ENCODE measurements around the gene WNT11. TPM values are rescaled to one million over a fixed set of nuclear protein-coding genes. Genes with fewer than 3 reads are reported as not detected.

Gene WNT11
- total RNA-seq, 6 experiments from 2014 or later, result 2.8 to 13.1 (median 5.5) TPM

DNA sequence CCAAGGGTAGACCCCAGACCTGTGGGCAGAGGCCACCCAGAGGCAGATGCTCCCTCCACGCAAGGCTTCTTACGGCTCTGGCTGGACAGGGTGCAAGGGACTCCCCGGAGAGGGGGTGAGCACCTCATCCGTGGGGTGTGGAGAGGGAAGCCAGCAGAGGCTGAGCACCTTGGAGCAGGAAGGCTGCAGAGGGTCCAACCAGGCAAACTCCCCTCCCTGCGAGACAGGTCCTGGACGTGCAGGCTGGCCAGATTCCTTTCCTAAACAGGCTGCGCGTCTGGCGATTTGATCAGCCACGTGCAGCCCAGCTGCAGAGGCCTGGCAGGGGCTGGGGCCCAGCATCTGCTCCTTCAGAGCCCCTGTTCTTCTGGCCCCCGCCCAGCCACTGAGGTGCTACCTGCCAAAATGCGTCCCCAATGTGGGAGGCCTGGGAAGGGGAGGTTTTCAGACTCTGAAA is 49.3 kb downstream of the WNT11 start:
- H3K4me3 ChIP-seq, result no peak overlapping the region
- H3K27me3 ChIP-seq, result no peaks in the 10 kb centered on the region
- no peaks in the 10 kb centered on the region for H3K9me3 ChIP-seq
- no peak overlapping the region for H3K27ac ChIP-seq
- H3K36me3 ChIP-seq, result no peaks in the 10 kb centered on the region
- TF ChIP-seq, protein P1, sequence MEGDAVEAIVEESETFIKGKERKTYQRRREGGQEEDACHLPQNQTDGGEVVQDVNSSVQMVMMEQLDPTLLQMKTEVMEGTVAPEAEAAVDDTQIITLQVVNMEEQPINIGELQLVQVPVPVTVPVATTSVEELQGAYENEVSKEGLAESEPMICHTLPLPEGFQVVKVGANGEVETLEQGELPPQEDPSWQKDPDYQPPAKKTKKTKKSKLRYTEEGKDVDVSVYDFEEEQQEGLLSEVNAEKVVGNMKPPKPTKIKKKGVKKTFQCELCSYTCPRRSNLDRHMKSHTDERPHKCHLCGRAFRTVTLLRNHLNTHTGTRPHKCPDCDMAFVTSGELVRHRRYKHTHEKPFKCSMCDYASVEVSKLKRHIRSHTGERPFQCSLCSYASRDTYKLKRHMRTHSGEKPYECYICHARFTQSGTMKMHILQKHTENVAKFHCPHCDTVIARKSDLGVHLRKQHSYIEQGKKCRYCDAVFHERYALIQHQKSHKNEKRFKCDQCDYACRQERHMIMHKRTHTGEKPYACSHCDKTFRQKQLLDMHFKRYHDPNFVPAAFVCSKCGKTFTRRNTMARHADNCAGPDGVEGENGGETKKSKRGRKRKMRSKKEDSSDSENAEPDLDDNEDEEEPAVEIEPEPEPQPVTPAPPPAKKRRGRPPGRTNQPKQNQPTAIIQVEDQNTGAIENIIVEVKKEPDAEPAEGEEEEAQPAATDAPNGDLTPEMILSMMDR (IDR thresholded peaks at IDR 0.05), result no peak
- DNase-seq (peak in 1 of 3 donors; percentile 50), ATAC-seq (no peak)
- intact Hi-C loops (cut with DNase I), result loop anchor here (5.0 to 10.0 kb wide), 2 partner anchors 250 to 262 kb away; no protein-coding TSS in a partner anchor
- H3K4me1 ChIP-seq, result peaks cover 0 to 9% (median 3%) of the 10 kb centered on the region in 4 donors
- 90% methylated on average over 6 of the region's 12 CpGs for WGBS (ENCODE audit: insufficient coverage, low coverage, low lambda C conversion rate, missing lambda C conversion rate)

DNA sequence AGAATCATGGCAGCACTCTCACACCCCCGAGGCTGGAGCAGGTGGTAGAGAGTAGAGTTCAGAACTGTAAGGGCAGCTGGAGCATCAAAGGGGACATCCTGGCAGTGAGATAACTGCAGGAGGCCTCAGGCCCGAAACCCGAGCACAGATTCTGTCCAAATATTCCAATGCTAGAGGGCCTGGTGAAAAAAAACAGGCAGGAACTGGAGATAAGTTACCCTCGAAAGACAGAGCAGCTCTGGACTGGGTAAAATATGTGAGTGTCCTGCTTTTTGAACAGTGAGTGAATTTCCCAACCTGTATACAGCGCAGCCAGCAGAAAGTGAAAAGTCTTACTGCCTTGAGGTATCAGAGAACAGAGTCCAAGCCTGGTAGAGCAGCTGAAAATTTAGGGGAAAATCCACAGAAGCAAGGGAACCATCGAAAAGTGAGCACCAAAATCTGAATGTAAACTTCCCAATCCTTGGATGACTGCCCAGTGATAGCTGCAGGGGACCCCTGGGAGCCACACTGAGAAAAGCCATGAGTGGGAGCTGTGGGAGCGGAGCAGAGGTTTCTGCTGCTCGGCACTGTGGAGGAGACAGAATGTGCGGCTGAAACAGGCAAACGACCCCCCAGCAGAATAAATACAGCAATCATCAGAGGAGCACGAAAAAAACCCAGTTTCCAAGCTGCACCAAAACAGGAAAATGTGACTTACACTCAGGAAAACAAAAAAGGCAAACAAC is 50.6 kb downstream of the WNT11 start:
- WGBS (ENCODE audit: insufficient coverage, low coverage, low lambda C conversion rate, missing lambda C conversion rate), result 27% methylated on average over 5 of the region's 11 CpGs
- Histone ChIP-seq H3K4me3 (no peak overlapping the region), H3K9me3 (no peaks in the 10 kb centered on the region), H3K27me3 (no peaks in the 10 kb centered on the region), H3K27ac (no peak overlapping the region), H3K36me3 (no peaks in the 10 kb centered on the region), H3K4me1 (peaks cover 0 to 12% (median 4%) of the 10 kb centered on the region in 4 donors)
- no peak for ATAC-seq
- intact Hi-C loops (cut with DNase I), result loop anchor here (5.0 to 10.0 kb wide), 2 partner anchors 248 to 261 kb away; no protein-coding TSS in a partner anchor
- TF ChIP-seq, protein P1 (IDR thresholded peaks at IDR 0.05), result no peak
- TF ChIP-seq POLR2A (IDR thresholded peaks at IDR 0.05), result no peak
- no peak for DNase-seq

DNA sequence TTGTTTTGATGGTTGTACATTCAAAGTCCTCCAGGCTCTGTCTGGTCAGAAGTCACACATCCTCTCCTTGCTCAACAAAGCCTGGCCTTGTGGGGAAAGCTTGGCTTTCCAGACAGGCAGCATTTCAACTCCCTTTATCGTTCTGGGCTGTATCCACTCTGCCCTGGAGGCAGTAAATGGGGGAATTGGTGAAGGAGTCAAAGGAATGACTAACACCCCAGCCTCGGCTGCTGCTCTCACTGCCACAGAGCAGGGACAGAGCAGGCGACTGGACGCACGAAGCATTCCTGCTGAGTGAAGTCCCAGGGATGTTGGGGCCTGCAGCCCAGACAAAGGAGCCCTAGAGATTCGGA is 52.8 kb downstream of the WNT11 start:
- no peaks in the 10 kb centered on the region for H3K27me3 ChIP-seq
- WGBS (ENCODE audit: insufficient coverage, low coverage, low lambda C conversion rate, missing lambda C conversion rate), result 55% methylated on average over 2 of the region's 6 CpGs
- H3K9me3 ChIP-seq, result no peaks in the 10 kb centered on the region
- no peak overlapping the region for H3K4me3 ChIP-seq
- intact Hi-C loops (cut with DNase I), result loop anchor here in 1 of 2 donors (10.0 kb wide), 1 partner anchor 259 kb away; no protein-coding TSS in a partner anchor
- ATAC-seq (no peak), DNase-seq (peak in 2 of 3 donors; percentile 7 to 37)
- peaks cover 0 to 12% (median 4%) of the 10 kb centered on the region in 4 donors for H3K4me1 ChIP-seq
- TF ChIP-seq, protein P1 (IDR thresholded peaks at IDR 0.05), result no peak
- no peak for TF ChIP-seq POLR2A (IDR thresholded peaks at IDR 0.05)
- no peak overlapping the region for H3K27ac ChIP-seq
- H3K36me3 ChIP-seq, result no peaks in the 10 kb centered on the region

DNA sequence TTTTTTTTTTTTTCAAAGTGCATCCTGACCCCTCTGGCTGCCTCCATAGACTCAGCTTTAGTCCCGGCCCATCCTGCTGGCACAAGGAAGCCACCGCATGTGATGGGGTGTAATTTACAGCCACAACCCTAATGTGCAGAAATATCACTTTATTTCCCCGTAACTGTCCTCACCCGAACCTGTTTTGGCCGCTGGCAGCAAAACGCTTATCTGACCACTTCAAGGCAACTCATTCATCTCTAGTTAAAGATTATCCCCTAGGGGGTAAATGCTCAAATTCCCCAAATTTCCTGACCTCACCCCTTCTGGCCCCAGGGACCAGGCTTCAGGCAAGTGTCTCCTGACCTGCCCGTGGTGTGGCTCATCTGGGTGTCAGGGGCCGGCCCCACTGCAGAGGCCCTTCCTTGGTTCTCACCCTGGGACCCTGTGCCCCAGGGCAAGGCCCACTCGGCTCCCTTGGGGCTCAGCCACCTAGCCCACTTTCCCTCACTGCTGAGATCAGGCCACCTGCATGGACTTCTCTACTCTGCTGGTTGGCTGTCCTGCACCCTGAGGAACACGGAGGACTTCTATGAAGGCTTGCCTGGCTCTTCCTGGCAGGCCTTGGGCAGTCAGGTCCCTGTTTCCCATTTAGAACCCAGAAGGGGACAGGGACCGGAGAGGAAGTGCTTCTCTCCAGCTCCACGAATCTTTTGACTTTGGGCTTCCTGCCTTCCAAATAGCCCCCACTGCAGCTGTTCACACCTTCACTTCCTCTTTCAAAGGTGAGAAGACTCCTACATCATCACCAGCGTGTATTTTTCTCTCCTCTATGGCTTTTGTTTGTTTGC is 53.3 kb downstream of the WNT11 start:
- Histone ChIP-seq H3K4me3 (peak overlapping the region in 1 of 3 donors; percentile 39), H3K27ac (no peak overlapping the region), H3K9me3 (no peaks in the 10 kb centered on the region), H3K4me1 (peaks cover 0 to 12% (median 4%) of the 10 kb centered on the region in 4 donors), H3K36me3 (no peaks in the 10 kb centered on the region), H3K27me3 (no peaks in the 10 kb centered on the region)
- peak in 1 of 4 donors; percentile 3 for ATAC-seq
- TF ChIP-seq, protein P1 (IDR thresholded peaks at IDR 0.05), result no peak
- no peak for TF ChIP-seq POLR2A (IDR thresholded peaks at IDR 0.05)
- WGBS (ENCODE audit: insufficient coverage, low coverage, low lambda C conversion rate, missing lambda C conversion rate), result 42% methylated on average over 9 of the region's 13 CpGs
- DNase-seq, result peak in 2 of 3 donors; percentile 33 to 50
- intact Hi-C loops (cut with DNase I), result loop anchor here in 1 of 2 donors (10.0 kb wide), 1 partner anchor 258 kb away; no protein-coding TSS in a partner anchor
